Measurements from ENCODE around the gene POT1. TPM values are rescaled to one million over a fixed set of nuclear protein-coding genes. Genes with fewer than 3 reads are reported as not detected.

POT1 gene
- total RNA-seq, 1 experiment from 2014 or later: 22.7 TPM

DNA sequence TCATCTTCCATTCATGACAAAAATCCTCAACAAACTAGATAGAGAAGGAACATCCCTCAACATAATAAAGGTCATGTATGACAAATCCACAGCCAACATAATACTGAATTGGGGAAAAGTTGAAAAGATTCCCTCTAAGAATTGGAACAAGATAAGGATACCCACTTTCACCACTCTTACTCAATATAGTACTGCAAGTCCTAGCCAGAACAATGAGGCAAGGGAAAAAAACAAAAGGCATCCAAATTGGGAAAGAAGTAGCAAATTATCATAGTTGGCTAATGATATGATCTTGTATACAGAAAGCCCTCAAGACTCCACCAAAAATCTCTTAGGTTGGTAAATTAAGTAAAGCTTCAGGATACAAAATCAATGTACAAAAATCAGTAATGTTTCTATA is 4.7 kb downstream of the POT1 start:
- TF ChIP-seq EZH2 (IDR thresholded peaks at IDR 0.05; ENCODE audit: borderline replicate concordance, low read depth, low read length, poor library complexity, severe bottlenecking): no peak
- TF ChIP-seq, protein P1, sequence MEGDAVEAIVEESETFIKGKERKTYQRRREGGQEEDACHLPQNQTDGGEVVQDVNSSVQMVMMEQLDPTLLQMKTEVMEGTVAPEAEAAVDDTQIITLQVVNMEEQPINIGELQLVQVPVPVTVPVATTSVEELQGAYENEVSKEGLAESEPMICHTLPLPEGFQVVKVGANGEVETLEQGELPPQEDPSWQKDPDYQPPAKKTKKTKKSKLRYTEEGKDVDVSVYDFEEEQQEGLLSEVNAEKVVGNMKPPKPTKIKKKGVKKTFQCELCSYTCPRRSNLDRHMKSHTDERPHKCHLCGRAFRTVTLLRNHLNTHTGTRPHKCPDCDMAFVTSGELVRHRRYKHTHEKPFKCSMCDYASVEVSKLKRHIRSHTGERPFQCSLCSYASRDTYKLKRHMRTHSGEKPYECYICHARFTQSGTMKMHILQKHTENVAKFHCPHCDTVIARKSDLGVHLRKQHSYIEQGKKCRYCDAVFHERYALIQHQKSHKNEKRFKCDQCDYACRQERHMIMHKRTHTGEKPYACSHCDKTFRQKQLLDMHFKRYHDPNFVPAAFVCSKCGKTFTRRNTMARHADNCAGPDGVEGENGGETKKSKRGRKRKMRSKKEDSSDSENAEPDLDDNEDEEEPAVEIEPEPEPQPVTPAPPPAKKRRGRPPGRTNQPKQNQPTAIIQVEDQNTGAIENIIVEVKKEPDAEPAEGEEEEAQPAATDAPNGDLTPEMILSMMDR (conservative IDR thresholded peaks at IDR 0.05; ENCODE audit: low read depth, low read length): no peak
- Histone ChIP-seq H3K27ac (ENCODE audit: low read depth, low read length, poor library complexity, severe bottlenecking) (no peak overlapping the region), H3K36me3 (ENCODE audit: insufficient read depth, low read length, poor library complexity, severe bottlenecking) (no peaks in the 10 kb centered on the region), H3K9me3 (ENCODE audit: low read depth, low read length, poor library complexity, severe bottlenecking) (no peaks in the 10 kb centered on the region), H3K4me3 (ENCODE audit: low read depth, low read length, poor library complexity, severe bottlenecking) (no peak overlapping the region), H3K4me1 (ENCODE audit: insufficient read depth, low read length, poor library complexity, severe bottlenecking) (peaks cover 3% of the 10 kb centered on the region), H3K27me3 (replicated peaks; ENCODE audit: insufficient read depth, low read depth, low read length, poor library complexity) (no peaks in the 10 kb centered on the region)
- DNase-seq (ENCODE audit: low spot score): no peak
- POLR2A ChIA-PET (ENCODE audit: low non-redundant PET): no interaction called here
- CTCF ChIA-PET: no interaction called here
- intact Hi-C loops (cut with micrococcal nuclease; ENCODE audit: unreplicated experiment): no loop called here
- BruUV-seq (replicated peaks): no TSS peak

DNA sequence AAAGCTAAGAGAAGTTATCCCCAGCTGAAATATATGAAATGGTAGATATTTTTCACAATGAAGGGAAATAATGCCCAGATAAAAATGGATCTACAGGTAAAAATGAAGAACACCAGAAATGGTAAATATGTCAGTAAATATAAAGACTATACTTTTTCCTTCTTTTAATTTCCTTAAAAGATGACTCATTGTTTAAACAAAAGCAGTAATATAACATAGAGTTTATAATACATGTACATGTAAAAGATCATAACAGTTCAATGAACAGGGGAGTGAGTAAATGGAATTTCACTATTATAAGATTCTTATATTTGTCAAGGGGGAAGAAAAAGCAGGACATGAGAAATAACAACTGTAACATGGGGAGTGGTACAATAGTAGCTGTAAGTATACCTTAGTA is 7.4 kb downstream of the POT1 start:
- TF ChIP-seq, protein P1 (conservative IDR thresholded peaks at IDR 0.05; ENCODE audit: low read depth, low read length): no peak
- no peak for TF ChIP-seq EZH2 (IDR thresholded peaks at IDR 0.05; ENCODE audit: borderline replicate concordance, low read depth, low read length, poor library complexity, severe bottlenecking)
- no peak for DNase-seq (ENCODE audit: low spot score)
- CTCF ChIA-PET: no interaction called here
- intact Hi-C loops (cut with micrococcal nuclease; ENCODE audit: unreplicated experiment): no loop called here
- BruUV-seq (replicated peaks): no TSS peak
- H3K27me3 ChIP-seq (replicated peaks; ENCODE audit: insufficient read depth, low read depth, low read length, poor library complexity): no peaks in the 10 kb centered on the region
- H3K4me3 ChIP-seq (ENCODE audit: low read depth, low read length, poor library complexity, severe bottlenecking): no peak overlapping the region
- POLR2A ChIA-PET (ENCODE audit: low non-redundant PET): no interaction called here
- H3K27ac ChIP-seq (ENCODE audit: low read depth, low read length, poor library complexity, severe bottlenecking): no peak overlapping the region
- H3K9me3 ChIP-seq (ENCODE audit: low read depth, low read length, poor library complexity, severe bottlenecking): no peaks in the 10 kb centered on the region
- no peaks in the 10 kb centered on the region for H3K36me3 ChIP-seq (ENCODE audit: insufficient read depth, low read length, poor library complexity, severe bottlenecking)
- peaks cover 3% of the 10 kb centered on the region for H3K4me1 ChIP-seq (ENCODE audit: insufficient read depth, low read length, poor library complexity, severe bottlenecking)

DNA sequence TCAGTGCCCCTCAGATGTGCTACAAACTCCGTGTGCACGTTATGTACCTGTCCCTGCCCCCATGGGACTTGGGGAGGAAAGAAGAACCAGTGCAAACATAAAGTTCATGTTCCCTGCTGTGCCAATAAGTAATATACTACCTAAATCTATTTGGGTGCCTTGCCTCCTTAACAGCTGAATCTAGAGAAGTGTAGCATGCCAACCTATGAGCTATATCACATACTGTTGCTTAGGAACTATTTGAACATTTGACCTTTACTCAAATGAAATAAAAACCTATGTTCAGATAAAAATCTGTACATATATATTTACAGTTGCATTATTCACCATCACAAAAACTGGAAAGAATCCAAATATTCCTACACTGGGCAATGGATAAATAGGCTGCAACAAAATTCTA is 9.8 kb downstream of the POT1 start:
- Histone ChIP-seq H3K4me1 (ENCODE audit: insufficient read depth, low read length, poor library complexity, severe bottlenecking) (peaks cover 3% of the 10 kb centered on the region), H3K36me3 (ENCODE audit: insufficient read depth, low read length, poor library complexity, severe bottlenecking) (no peaks in the 10 kb centered on the region), H3K4me3 (ENCODE audit: low read depth, low read length, poor library complexity, severe bottlenecking) (no peak overlapping the region), H3K27me3 (replicated peaks; ENCODE audit: insufficient read depth, low read depth, low read length, poor library complexity) (no peaks in the 10 kb centered on the region), H3K9me3 (ENCODE audit: low read depth, low read length, poor library complexity, severe bottlenecking) (no peaks in the 10 kb centered on the region), H3K27ac (ENCODE audit: low read depth, low read length, poor library complexity, severe bottlenecking) (no peak overlapping the region)
- POLR2A ChIA-PET (ENCODE audit: low non-redundant PET): no interaction called here
- no peak for TF ChIP-seq EZH2 (IDR thresholded peaks at IDR 0.05; ENCODE audit: borderline replicate concordance, low read depth, low read length, poor library complexity, severe bottlenecking)
- TF ChIP-seq, protein P1 (conservative IDR thresholded peaks at IDR 0.05; ENCODE audit: low read depth, low read length): no peak
- no peak for DNase-seq (ENCODE audit: low spot score)
- intact Hi-C loops (cut with micrococcal nuclease; ENCODE audit: unreplicated experiment): no loop called here
- no TSS peak for BruUV-seq (replicated peaks)
- CTCF ChIA-PET: no interaction called here
